ENCODE measurements around the gene ATRIP.

DNA sequence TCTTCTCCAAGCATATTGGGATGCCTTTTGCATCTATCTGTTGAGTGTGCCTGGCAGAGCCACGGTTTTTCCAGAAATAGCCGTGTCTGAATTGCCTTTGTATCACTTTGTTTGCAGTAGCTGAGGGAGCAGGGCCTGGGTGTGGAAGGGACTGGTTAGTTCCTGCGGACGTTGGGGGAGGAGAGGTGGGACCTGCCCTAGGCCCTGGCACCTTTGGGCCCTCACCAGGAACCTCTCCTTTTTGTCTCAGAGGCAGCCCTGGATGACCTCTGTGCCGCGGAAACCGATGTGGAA lies 18.6 kb downstream of the ATRIP start:
- TF ChIP-seq, protein P1, sequence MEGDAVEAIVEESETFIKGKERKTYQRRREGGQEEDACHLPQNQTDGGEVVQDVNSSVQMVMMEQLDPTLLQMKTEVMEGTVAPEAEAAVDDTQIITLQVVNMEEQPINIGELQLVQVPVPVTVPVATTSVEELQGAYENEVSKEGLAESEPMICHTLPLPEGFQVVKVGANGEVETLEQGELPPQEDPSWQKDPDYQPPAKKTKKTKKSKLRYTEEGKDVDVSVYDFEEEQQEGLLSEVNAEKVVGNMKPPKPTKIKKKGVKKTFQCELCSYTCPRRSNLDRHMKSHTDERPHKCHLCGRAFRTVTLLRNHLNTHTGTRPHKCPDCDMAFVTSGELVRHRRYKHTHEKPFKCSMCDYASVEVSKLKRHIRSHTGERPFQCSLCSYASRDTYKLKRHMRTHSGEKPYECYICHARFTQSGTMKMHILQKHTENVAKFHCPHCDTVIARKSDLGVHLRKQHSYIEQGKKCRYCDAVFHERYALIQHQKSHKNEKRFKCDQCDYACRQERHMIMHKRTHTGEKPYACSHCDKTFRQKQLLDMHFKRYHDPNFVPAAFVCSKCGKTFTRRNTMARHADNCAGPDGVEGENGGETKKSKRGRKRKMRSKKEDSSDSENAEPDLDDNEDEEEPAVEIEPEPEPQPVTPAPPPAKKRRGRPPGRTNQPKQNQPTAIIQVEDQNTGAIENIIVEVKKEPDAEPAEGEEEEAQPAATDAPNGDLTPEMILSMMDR (IDR thresholded peaks at IDR 0.05; ENCODE audit: borderline replicate concordance, extremely low read depth, low read length, poor library complexity, severe bottlenecking): no peak
- TF ChIP-seq EZH2 (IDR thresholded peaks at IDR 0.05; ENCODE audit: borderline replicate concordance, low read depth, low read length, severe bottlenecking): no peak

Data from DND-41 (cell line).